GM12872 (cell line): Measurements from ENCODE around the gene CCS.

Experiments used
- CTCF ChIP-seq: IDR thresholded peaks from 3 replicates; pipeline ENCODE4 v1.5.1; 2011; ENCODE audit warnings: low read depth, mild to moderate bottlenecking, low read length, moderate library complexity; ENCODE audit not compliant: insufficient read depth

CCS gene

GRCh38 chr11:66563832-66564231 is 29.2 kb upstream of the CCS start:
- TF ChIP-seq CTCF: no peak

GRCh38 chr11:66564538-66564937 is 28.4 kb upstream of the CCS start:
- no peak for TF ChIP-seq CTCF

GRCh38 chr11:66564984-66565383 is 28.0 kb upstream of the CCS start:
- TF ChIP-seq CTCF: no peak

GRCh38 chr11:66566221-66566620 is 26.8 kb upstream of the CCS start:
- no peak for TF ChIP-seq CTCF

- TF ChIP-seq CTCF: no peak
Measured at GRCh38 chr11:66567787-66568123, 25.2 kb upstream of the CCS start.

GRCh38 chr11:66568124-66568916 is 24.7 kb upstream of the CCS start, which contains the start of gene CTSF:
Gene CTSF, minus strand, starts transcription at chr11:66568606. Its CDS starts 120 bp downstream, at chr11:66568486.
- TF ChIP-seq CTCF: no peak

- TF ChIP-seq CTCF: no peak
Measured at GRCh38 chr11:66569076-66569475, 23.9 kb upstream of the CCS start.
